OCI-M2 (cell line): ENCODE results near the gene CAMK1D.

Experiments used
- DNase-seq: peaks from one replicate; lab custom pipeline; 2025; ENCODE audit not compliant: unreplicated experiment; lab: John Stamatoyannopoulos, UW

CAMK1D gene

DNA sequence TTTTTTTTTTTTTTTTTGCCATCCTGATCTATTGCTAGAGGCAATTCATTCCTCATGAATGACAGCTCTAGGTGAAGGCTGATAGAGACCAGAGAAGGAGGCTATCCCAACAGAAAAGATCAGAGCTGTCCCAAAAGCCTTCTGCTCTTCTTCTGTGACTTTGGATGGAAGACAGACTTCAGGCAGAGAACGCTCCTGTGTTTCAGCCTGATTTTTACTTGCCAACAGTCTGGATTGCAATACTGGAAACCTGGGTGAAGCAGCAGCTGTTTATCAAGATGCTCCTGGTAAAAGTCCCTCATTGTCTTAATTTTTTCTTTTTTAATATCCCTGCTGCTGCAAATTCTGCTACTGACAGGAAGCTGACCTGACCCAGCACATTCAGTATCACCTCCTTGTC is 432.6 kb downstream of the CAMK1D start:
- DNase-seq: no peak

GRCh38 chr10:12782537-12782936 is 433.2 kb downstream of the CAMK1D start:
- DNase-seq: no peak

DNA sequence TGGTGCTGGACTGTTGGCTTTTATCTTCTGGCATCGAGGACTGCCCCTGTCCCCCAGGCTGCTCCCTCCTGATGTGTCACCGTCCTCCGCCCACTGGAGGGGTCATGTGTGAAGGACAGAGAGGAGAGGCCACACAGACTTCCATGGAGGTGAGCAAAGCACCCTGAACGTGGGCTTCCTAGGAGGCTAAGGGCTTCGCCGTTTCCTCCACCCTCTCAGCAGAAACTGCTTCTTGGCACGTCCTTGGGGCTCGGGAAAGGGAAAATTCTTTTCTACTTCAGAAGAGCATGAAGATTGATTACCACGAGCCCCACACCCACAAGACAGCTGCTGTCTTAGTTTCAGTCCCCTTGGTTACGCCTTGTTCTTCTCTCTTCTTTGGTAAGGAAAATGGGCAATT is 433.9 kb downstream of the CAMK1D start:
- DNase-seq: no peak

DNA sequence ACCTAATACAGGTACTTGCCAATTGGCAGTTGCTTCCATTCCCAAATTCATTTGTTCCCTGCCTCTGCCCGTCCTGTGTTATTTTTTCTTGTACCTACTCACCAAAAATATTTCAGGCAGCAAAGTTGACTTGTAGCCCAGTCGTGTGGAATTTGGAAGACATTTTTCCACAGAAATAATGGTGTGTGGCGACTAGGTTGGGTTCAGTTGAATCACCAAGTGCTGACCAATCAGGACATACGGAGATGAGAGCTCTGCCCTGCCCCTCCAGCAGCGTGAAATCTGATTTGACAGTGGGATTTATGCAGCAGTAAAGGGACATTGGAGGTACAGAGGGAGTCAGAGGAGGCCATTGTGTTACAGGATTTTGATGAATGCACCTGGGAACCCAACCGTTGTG is 435.3 kb downstream of the CAMK1D start:
- no peak for DNase-seq

DNA sequence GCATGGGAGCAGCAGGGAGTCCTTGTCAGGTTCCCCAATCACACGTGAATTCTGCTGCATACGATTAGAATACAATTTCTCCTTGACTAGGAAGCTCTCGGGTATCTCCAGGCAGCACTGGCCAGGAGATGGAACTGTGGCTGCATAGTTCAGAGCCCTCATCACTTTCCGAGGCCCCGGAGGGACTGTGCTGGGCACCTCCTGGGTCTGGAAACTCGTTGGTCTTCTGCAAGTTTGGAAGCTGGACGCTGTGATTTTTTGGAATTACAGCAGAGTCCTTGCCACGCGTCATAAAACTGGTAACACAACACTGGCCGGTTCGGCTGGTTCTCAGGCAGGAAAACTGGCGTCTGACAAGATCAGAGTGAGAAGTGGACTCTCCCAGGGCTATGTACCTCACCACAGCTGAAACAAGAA is 436.1 kb downstream of the CAMK1D start:
- DNase-seq: no peak

GRCh38 chr10:12787297-12787696 is 437.9 kb downstream of the CAMK1D start:
- no peak for DNase-seq

DNA sequence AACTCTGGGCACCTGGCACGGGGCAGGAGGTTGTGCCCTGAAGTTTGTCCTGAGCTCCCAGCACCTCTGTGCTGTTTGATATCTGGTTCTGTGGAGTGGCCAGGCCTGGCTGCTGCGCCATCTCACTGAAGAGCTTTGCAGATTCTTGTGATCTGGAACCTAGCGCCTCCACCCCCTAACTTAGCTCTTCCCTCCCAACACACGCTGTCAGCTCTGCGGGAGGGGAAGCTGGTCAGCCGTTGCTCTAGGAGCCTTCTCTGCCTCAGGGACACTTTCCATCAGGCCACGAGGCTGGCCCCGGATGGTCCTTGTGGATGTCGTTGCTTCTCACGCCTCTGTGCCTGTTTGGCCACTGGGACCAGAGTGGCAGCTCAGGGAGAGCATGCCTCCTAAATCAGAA is 438.9 kb downstream of the CAMK1D start:
- no peak for DNase-seq

- no peak for DNase-seq
These were observed 440.9 kb downstream of the CAMK1D start for GRCh38 chr10:12790270-12790669.

- no peak for DNase-seq
These were observed 442.4 kb downstream of the CAMK1D start for GRCh38 chr10:12791728-12792127.

- no peak for DNase-seq
These were observed 443.7 kb downstream of the CAMK1D start for GRCh38 chr10:12792889-12793556.

GRCh38 chr10:12795315-12796110 is 446.2 kb downstream of the CAMK1D start:
- no peak for DNase-seq

DNA sequence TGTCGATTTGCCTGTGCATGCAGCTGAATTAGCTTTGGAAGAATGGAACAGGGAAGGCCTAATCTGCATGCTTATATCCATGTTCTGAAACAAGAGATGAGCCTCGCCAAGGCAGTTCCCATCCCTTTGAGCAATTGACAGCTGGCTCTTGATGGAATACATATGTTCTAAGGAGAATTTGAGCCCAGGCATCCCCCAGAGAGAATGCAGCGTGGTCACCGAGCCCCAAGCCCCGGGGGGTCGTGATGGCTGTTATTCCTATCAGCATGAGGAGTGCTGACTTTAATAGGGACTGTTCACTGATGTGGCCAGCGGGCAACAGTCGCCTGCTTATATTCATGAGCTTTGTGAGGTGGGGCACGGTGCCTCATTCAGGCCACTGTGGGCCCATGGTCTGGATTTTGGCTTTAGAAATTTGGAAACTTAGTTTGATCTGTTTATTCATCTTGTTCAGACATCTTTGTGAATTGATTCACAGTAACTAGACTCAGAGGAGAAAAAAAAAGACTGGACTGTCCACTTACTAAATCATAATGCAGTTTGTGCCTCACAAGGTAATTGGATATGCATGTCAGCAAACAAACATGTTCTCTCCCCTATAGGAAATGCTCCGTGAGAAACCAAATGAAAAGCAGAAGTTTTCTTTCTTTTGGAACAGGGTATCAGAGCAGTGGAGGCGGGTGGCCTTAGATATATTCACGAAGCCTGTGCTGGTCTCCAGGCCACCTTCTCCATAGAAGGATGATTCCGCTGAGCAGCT is 447.2 kb downstream of the CAMK1D start:
- DNase-seq: no peak

DNA sequence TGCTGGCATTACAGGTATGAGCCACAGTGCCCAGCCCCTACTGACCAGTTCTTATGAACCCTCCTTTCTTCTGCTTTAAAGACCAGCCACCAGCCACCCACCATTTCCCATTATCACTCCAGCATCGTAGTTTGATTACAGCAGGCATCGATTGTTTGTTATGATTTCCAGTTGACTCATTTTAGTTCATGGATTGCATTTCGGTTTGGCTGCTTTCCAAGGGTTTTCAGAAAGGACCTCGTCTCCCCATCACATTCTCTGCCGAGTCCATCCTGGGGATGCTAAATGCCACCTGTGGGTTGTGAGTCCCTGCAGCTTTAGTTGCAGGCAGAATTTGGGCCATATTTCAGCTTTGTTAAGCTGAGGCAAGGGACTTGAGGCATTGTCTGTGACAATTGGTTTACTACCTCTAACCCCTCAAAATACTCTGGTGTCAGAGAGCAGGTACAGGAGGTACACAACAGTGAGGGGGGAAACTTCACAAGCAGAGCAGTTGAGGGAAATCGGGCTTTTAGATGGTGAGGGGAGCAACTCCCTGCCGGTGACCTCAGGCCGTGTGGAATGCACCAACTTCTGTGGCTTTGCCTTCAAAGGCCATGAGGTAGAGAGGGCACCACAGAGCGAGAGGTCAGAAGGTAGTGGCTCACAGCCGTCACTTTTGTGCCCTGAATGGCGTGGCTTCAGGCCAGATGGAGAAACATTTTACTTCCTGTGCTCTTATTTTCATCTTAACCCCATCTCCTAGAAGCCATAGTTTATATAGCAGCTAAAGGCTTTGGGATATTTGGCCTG is 448.3 kb downstream of the CAMK1D start:
- no peak for DNase-seq

DNA sequence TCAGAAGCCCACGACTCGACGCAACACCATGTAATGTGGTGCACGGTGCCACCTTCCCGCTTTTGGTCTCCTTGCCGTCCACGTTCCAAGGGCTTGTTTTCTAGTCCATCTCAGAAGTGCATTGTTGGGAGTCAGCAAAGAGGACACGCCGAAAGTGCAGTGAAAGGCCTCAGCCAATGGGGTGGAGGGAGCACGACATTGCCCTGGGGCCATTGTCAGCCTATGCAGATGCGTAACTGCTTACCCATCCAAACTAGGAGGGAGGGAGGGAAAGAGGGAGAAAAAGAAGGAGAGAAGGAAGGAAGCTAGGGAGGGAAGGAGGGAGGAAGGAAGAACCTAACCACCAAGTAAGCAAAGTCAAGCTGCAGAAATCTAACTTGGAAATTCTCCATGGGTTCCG is 449.8 kb downstream of the CAMK1D start:
- DNase-seq: no peak

DNA sequence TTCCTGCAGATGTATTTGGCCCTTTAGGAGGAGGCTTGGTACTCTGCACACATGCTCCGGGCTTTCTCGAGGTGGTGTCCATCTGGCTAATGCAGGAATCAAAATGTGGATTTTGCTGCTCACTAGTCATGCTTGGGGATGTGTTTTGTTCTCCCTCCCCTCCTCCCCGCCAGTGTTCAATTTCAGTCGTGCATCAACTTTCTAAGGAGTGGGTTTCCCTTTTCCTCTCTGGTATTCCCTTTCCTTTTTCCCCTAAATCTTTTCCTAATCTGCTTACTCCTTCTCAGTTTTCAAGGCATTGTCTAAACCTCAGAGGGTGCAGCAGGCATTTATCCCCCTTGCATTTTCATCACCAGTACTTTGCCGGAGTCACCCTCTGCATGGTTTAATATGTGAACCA is 450.4 kb downstream of the CAMK1D start:
- no peak for DNase-seq

GRCh38 chr10:12800302-12800701 is 451.0 kb downstream of the CAMK1D start:
- no peak for DNase-seq

DNA sequence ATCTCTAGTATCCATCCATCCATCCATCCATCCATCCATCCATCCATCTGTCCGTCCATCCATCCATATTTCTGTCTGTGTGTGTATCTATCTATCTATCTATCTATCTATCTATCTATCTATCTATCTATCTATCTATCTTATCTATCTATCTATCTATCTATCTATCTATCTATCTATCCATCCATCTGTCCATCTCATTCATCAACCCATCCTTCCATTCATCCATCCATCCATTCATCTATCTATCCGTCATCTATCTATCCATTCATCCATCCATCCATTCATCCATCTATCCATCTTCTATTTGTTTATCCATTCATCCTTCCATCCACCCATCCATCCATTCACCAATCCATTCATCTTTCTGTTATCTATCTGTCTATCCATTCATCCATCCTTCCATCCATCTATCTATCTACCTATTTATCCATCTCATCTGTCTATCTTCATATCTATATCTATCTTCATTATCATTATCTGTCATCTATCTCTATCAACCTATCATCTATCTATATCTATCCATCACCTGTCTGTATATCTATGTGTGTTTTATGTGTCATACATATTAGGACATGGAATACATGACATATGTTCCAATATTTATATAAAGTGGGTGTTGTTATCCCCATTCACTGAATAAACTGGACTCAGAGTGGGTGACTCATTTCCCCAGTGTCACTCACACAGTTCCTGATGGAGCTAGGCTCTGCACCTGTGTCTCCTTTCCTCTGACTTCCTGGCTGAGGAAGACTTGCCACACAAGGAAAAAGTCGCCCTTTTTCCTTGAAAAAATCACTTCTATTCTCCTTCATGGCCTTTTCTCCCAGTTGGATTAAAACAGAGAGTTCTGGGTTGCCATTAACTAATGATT is 452.1 kb downstream of the CAMK1D start:
- DNase-seq: no peak

DNA sequence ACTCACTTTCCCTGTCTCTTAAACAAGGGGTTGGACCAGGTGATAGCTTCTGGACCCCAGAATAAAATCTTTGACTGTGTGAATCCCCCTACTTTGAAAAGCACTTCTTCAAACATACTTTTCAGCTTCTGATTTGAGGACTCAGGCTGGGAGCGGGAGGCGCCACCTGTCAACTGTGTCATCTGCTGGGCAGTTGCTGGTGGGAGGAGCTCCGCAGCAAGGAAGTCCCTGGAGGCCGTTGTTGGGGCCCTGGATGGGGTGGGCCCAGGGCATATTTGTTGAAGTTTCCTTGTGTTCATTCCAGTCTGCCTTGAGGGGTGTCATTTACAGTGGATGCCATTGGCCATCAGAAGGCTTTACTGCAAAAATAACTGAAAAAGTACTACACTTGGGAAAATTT is 454.4 kb downstream of the CAMK1D start:
- DNase-seq: no peak

GRCh38 chr10:12806228-12807095 is 457.1 kb downstream of the CAMK1D start:
- DNase-seq: no peak
